ENCODE data around the gene PAX5. TPM values are rescaled to one million over a fixed set of nuclear protein-coding genes. Genes with fewer than 3 reads are reported as not detected.

PAX5 gene
- total and polyA plus RNA-seq, 9 donors = under 0.01 to 0.34 (median 0.19) TPM

- Histone ChIP-seq H3K27me3 (ENCODE audit: control insufficient read depth, insufficient read depth, low read length) (peaks cover 13% of the 10 kb centered on the region), H3K4me3 (ENCODE audit: low read length) (no peak overlapping the region), H3K36me3 (ENCODE audit: control insufficient read depth, insufficient read depth, low read length) (no peaks in the 10 kb centered on the region), H3K9me3 (replicated peaks; ENCODE audit: control insufficient read depth, low read depth, low read length) (no peaks in the 10 kb centered on the region), H3K27ac (ENCODE audit: low read length) (no peak overlapping the region), H3K4me1 (ENCODE audit: control insufficient read depth, insufficient read depth, low read length) (no peaks in the 10 kb centered on the region)
- DNase-seq = no peak
- 63% methylated on average over 2 of the region's 3 CpGs for WGBS (ENCODE audit: insufficient coverage)
Measured at GRCh38 chr9:36882594-36882993, 151.5 kb downstream of the PAX5 start.

DNA sequence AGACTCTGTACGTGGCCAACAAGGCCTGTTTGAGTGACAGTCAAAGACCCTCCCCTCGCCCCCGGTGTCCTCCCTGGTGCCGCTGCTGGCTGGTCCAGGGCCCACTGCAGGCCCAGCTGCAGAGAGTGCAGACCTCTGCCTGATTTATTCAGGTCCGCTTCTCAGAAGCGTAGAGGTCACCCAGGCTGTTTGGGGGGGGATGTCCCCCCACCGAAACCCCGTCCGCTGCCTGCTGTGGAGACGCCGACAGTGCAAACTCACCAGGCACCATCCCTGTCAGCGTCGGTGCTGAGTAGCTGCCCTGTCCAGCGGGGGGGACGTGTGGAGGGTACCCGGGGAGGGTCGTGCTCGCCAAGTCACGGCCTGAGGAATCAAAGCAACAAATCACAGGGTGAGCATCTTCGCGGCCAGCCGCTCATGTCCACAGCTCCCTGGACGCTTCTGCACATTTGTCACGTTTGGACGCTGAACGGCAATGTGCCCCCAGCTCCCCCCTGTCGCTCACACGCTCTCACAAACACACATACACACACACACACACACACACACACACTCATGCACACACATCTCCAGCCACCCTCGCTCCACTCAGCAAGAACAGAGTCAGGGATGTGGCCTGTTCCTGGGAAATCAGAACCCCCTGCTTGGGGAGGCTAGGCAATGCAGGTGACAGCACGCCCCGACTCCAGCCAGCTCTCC is 152.2 kb downstream of the PAX5 start:
- Histone ChIP-seq H3K9me3 (replicated peaks; ENCODE audit: control insufficient read depth, low read depth, low read length) (no peaks in the 10 kb centered on the region), H3K27me3 (ENCODE audit: control insufficient read depth, insufficient read depth, low read length) (peaks cover 16% of the 10 kb centered on the region), H3K4me3 (ENCODE audit: low read length) (no peak overlapping the region), H3K27ac (ENCODE audit: low read length) (no peak overlapping the region), H3K4me1 (ENCODE audit: control insufficient read depth, insufficient read depth, low read length) (no peaks in the 10 kb centered on the region), H3K36me3 (ENCODE audit: control insufficient read depth, insufficient read depth, low read length) (no peaks in the 10 kb centered on the region)
- WGBS (ENCODE audit: insufficient coverage) = 61% methylated on average over 22 of the region's 31 CpGs
- DNase-seq = no peak

GRCh38 chr9:36881316-36881715 is 152.8 kb downstream of the PAX5 start:
- Histone ChIP-seq H3K27me3 (ENCODE audit: control insufficient read depth, insufficient read depth, low read length) (peaks cover 15% of the 10 kb centered on the region), H3K4me3 (ENCODE audit: low read length) (no peak overlapping the region), H3K36me3 (ENCODE audit: control insufficient read depth, insufficient read depth, low read length) (no peaks in the 10 kb centered on the region), H3K9me3 (replicated peaks; ENCODE audit: control insufficient read depth, low read depth, low read length) (no peaks in the 10 kb centered on the region), H3K4me1 (ENCODE audit: control insufficient read depth, insufficient read depth, low read length) (no peaks in the 10 kb centered on the region), H3K27ac (ENCODE audit: low read length) (no peak overlapping the region)
- WGBS (ENCODE audit: insufficient coverage) = 50% methylated on average over 4 of the region's 14 CpGs
- DNase-seq = no peak

- no peak for DNase-seq
- H3K27me3 ChIP-seq (ENCODE audit: control insufficient read depth, insufficient read depth, low read length) = peaks cover 12% of the 10 kb centered on the region
- no peaks in the 10 kb centered on the region for H3K4me1 ChIP-seq (ENCODE audit: control insufficient read depth, insufficient read depth, low read length)
- WGBS (ENCODE audit: insufficient coverage) = 86% methylated on average over 7 of the region's 12 CpGs
- H3K27ac ChIP-seq (ENCODE audit: low read length) = no peak overlapping the region
- no peaks in the 10 kb centered on the region for H3K36me3 ChIP-seq (ENCODE audit: control insufficient read depth, insufficient read depth, low read length)
- no peak overlapping the region for H3K4me3 ChIP-seq (ENCODE audit: low read length)
- H3K9me3 ChIP-seq (replicated peaks; ENCODE audit: control insufficient read depth, low read depth, low read length) = no peaks in the 10 kb centered on the region
Measured at GRCh38 chr9:36880075-36880474, 154.0 kb downstream of the PAX5 start.

DNA sequence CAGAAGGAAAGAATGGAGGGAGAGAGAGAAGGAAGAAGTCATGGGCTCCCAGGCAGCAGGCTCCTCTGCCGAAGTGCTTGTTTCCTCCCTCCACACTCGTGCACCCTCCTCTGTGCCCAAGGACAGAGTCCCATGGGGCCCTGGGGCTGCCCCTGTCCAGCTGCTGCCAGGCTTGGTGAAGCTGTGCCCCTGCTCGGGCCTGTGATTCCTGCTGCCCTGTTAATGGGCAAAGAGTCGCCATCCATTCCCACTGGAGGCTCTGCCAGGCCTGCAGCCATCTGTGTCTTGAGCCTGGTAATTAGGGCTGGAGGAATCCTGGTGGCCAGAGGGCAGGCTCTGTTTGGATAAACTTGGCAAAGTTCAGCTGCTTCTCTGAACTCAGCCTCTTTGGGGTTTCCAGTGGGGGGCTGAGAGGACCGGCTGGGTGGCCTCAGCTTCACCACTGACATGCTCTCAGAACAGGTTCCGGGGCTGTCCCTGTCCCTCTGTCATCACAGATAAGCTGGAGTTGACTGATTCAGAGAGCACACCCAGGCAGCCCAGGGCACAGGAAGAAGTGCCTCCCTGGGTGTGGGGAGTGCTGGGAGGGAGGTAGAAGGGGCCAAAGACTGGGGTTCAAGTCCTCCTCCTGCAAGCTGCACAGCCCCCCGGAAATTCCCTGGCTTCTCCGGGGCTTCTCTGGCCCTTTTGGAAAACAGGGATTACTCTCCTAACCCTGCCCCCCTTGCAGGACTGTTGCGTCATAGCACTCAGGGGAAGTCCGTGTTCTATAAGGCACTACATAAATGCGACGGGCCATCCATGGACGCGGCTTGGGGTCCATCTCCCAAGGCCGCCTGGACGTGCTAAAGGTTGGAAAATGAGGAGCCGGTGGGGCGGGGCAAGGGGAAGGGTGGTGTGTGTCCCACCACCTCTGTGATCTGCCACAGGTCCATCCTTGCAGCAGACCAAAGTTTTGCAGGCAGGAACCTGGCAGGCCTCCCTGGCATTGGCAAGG is 154.8 kb downstream of the PAX5 start:
- no peaks in the 10 kb centered on the region for H3K9me3 ChIP-seq (replicated peaks; ENCODE audit: control insufficient read depth, low read depth, low read length)
- H3K4me1 ChIP-seq (ENCODE audit: control insufficient read depth, insufficient read depth, low read length) = no peaks in the 10 kb centered on the region
- peaks cover 6% of the 10 kb centered on the region for H3K27me3 ChIP-seq (ENCODE audit: control insufficient read depth, insufficient read depth, low read length)
- WGBS (ENCODE audit: insufficient coverage) = 66% methylated on average over 16 of the region's 18 CpGs
- DNase-seq = no peak
- no peak overlapping the region for H3K4me3 ChIP-seq (ENCODE audit: low read length)
- no peak overlapping the region for H3K27ac ChIP-seq (ENCODE audit: low read length)
- no peaks in the 10 kb centered on the region for H3K36me3 ChIP-seq (ENCODE audit: control insufficient read depth, insufficient read depth, low read length)

- Histone ChIP-seq H3K27me3 (ENCODE audit: control insufficient read depth, insufficient read depth, low read length) (peaks cover 8% of the 10 kb centered on the region), H3K36me3 (ENCODE audit: control insufficient read depth, insufficient read depth, low read length) (no peaks in the 10 kb centered on the region), H3K27ac (ENCODE audit: low read length) (no peak overlapping the region), H3K4me3 (ENCODE audit: low read length) (no peak overlapping the region), H3K9me3 (replicated peaks; ENCODE audit: control insufficient read depth, low read depth, low read length) (no peaks in the 10 kb centered on the region), H3K4me1 (ENCODE audit: control insufficient read depth, insufficient read depth, low read length) (no peaks in the 10 kb centered on the region)
- no peak for DNase-seq
- 71% methylated on average over 4 of the region's 6 CpGs for WGBS (ENCODE audit: insufficient coverage)
Measured at GRCh38 chr9:36877239-36877638, 156.8 kb downstream of the PAX5 start.

- H3K27ac ChIP-seq (ENCODE audit: low read length) = no peak overlapping the region
- H3K36me3 ChIP-seq (ENCODE audit: control insufficient read depth, insufficient read depth, low read length) = no peaks in the 10 kb centered on the region
- H3K4me3 ChIP-seq (ENCODE audit: low read length) = no peak overlapping the region
- no peaks in the 10 kb centered on the region for H3K4me1 ChIP-seq (ENCODE audit: control insufficient read depth, insufficient read depth, low read length)
- DNase-seq = no peak
- no peaks in the 10 kb centered on the region for H3K9me3 ChIP-seq (replicated peaks; ENCODE audit: control insufficient read depth, low read depth, low read length)
- H3K27me3 ChIP-seq (ENCODE audit: control insufficient read depth, insufficient read depth, low read length) = peaks cover 8% of the 10 kb centered on the region
- 80% methylated on average over 2 of the region's 4 CpGs for WGBS (ENCODE audit: insufficient coverage)
Measured at GRCh38 chr9:36876056-36876455, 158.0 kb downstream of the PAX5 start.

DNA sequence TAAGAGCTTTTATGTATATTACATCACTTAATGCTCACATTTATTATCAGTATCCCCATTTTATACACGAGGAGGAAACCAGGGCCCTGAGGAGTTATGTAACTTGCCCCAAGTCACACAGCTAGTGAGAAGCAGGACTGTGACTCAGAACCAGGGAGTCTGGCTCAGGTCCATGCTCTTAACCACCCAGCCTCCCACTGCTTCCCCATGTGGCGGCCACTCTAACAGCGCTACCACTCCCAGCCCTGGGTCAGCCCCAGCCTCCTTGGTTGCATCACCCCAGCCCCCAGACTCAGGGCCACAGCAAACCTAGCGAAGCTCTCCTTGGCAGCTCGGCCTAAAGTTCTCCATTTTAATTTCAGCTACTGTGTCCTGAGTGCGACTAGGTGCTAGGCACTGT is 159.1 kb downstream of the PAX5 start:
- Histone ChIP-seq H3K4me1 (ENCODE audit: control insufficient read depth, insufficient read depth, low read length) (no peaks in the 10 kb centered on the region), H3K27ac (ENCODE audit: low read length) (no peak overlapping the region), H3K4me3 (ENCODE audit: low read length) (no peak overlapping the region), H3K36me3 (ENCODE audit: control insufficient read depth, insufficient read depth, low read length) (no peaks in the 10 kb centered on the region), H3K9me3 (replicated peaks; ENCODE audit: control insufficient read depth, low read depth, low read length) (no peaks in the 10 kb centered on the region), H3K27me3 (ENCODE audit: control insufficient read depth, insufficient read depth, low read length) (peaks cover 8% of the 10 kb centered on the region)
- 79% methylated on average over 4 of the region's 6 CpGs for WGBS (ENCODE audit: insufficient coverage)
- DNase-seq = no peak

DNA sequence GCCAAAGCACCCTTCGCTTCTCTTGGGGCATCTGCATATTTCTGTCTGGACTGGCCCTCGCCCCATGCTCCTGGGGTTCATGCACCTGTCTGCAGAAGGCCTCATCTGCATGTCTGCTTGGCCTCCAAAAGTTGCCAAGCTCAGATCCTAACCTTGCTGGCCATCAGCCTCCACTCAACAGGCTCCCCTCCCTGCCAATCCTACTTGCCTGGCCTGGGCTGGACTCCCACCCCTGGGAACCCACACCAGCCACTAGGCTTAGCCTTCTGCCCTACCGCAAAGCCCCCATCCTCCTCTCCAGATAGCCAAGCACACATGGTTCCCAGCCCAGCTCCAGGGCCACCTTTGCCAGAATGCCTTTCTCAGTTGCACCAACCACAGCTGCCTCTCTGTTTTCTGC is 159.8 kb downstream of the PAX5 start:
- Histone ChIP-seq H3K4me3 (ENCODE audit: low read length) (no peak overlapping the region), H3K4me1 (ENCODE audit: control insufficient read depth, insufficient read depth, low read length) (no peaks in the 10 kb centered on the region), H3K36me3 (ENCODE audit: control insufficient read depth, insufficient read depth, low read length) (no peaks in the 10 kb centered on the region), H3K27ac (ENCODE audit: low read length) (no peak overlapping the region), H3K9me3 (replicated peaks; ENCODE audit: control insufficient read depth, low read depth, low read length) (no peaks in the 10 kb centered on the region), H3K27me3 (ENCODE audit: control insufficient read depth, insufficient read depth, low read length) (peaks cover 10% of the 10 kb centered on the region)
- DNase-seq = no peak
- 84% methylated on average over 3 of the region's 3 CpGs for WGBS (ENCODE audit: insufficient coverage)

DNA sequence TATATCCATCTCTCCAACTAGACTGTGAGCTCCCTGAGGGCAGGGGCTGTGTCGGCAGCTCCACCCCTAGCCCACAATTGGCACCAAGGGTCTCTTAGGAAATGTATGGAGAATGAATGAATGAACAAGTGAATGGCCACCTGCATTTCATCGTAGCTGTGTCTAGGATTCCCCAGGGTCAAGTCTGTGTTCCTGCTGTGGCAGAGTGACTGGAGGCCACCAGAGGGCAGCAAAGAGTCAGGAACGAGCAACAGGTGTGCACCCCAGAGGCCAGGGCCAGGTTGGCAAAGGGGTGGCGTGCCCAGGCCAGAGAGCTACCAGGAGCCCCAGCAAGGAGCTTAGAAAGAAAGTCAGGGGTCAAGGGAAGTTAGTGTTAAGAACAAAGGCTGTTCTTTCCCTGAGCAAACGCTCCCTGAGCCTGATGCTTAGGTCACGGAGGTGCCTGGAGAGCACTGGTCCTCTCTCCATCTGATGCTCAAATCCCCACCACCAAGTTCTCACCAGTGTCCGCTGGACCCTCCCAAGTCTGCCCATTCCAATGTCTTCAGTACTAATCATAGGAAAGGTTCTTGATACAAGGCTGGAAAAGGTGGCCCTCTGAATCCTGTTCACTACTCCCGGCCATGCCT is 160.7 kb downstream of the PAX5 start:
- 0% methylated on average over 2 of the region's 8 CpGs for WGBS (ENCODE audit: insufficient coverage)
- Histone ChIP-seq H3K9me3 (replicated peaks; ENCODE audit: control insufficient read depth, low read depth, low read length) (no peaks in the 10 kb centered on the region), H3K27me3 (ENCODE audit: control insufficient read depth, insufficient read depth, low read length) (peaks cover 16% of the 10 kb centered on the region), H3K36me3 (ENCODE audit: control insufficient read depth, insufficient read depth, low read length) (no peaks in the 10 kb centered on the region), H3K4me1 (ENCODE audit: control insufficient read depth, insufficient read depth, low read length) (no peaks in the 10 kb centered on the region), H3K4me3 (ENCODE audit: low read length) (no peak overlapping the region), H3K27ac (ENCODE audit: low read length) (no peak overlapping the region)
- peak; percentile 46 for DNase-seq
